DLD1 (cell line): Measurements from ENCODE around the gene SASS6.
"Not testable (repeated sequence)": the region's sequence is repeated elsewhere in the genome, so short reads cannot be mapped to it uniquely, and the experiment has no call there.

Source experiments
- in situ Hi-C: cut with HindIII; loops from 2 replicates; pipeline ENCODE4 v1.10.0; 2017; ENCODE audit warnings: low sequenced_read_pairs

The SASS6 gene

GRCh38 chr1:100050139-100050538 is 82.6 kb downstream of the SASS6 start:
- in situ Hi-C loops, result no loop called here

GRCh38 chr1:100047235-100047708 is 85.5 kb downstream of the SASS6 start:
- in situ Hi-C loops, result not testable (repeated sequence)

- in situ Hi-C loops, result no loop called here
Observed at GRCh38 chr1:100045206-100045605, 87.5 kb downstream of the SASS6 start.

DNA sequence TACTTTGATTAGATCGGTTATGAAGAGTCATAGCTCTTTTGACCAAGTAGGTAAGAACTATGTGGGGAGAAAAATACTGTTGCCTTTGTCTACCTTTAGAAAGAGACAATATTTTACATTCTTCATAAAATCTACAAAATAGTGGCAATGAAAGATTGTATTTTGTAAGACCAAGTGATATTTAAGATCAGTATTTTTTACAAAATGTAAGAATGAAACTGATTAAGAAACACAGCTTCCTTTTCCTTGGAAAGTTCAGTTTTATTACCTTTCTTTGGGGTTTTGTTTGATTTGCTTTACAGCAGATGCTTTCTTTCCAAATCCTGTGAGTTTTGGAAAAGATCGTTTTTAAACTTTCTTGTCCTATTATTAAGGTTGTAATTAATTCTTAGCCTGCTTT is 93.1 kb downstream of the SASS6 start:
- in situ Hi-C loops, result no loop called here

- in situ Hi-C loops, result no loop called here
Observed at GRCh38 chr1:100038660-100039287, 94.0 kb downstream of the SASS6 start.

- in situ Hi-C loops, result no loop called here
Observed at GRCh38 chr1:100037927-100038659, 94.6 kb downstream of the SASS6 start.

DNA sequence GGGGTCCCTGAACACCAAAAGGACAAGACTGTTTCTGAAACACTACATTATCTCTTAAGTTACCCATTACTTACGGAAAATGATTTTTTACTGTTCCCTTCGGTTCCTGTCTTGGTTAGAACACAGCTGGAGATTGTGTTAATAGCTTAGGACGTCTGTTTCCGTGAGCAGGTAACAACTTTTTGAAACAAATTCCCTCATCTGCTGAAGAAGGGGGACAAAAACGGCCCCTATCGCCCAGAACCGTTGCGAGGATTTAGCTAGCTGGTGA is 95.1 kb downstream of the SASS6 start:
- in situ Hi-C loops, result no loop called here

- in situ Hi-C loops, result no loop called here
Observed at GRCh38 chr1:100036718-100037655, 95.7 kb downstream of the SASS6 start.

DNA sequence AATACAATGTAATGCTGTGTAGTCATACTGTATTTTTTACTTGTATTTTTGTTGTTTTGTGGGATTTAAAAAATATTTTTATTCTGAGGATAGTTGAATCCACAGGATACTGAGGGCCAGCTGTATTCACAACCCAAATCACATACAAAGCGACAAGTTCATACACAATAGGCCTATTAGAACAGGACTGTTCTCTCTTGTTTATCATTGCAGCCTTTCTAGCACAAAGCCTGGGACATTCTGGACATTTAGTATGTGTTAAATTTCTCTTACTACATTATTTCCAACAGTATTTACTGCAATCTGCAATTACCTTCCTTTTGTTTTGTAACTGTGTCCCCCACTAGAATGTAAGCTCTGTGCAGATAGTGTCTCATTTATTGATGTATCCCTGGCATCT is 97.5 kb downstream of the SASS6 start:
- in situ Hi-C loops, result no loop called here

GRCh38 chr1:100034470-100034869 is 98.3 kb downstream of the SASS6 start:
- in situ Hi-C loops, result no loop called here
